Panc1 (cell line): ENCODE results near the gene A4GNT. TPM values are rescaled to one million over a fixed set of nuclear protein-coding genes. Genes with fewer than 3 reads are reported as not detected.
"Not testable (repeated sequence)": the region's sequence is repeated elsewhere in the genome, so short reads cannot be mapped to it uniquely, and the experiment has no call there.

Experiments used
- ATAC-seq: fragments of 200-7000 bp; cut with Tn5 transposase; 2 replicates; pipeline ENCODE4 v1.9.1; 2020; ENCODE audit warnings: mild to moderate bottlenecking, moderate library complexity
- BruUV-seq: library from RNA; stranded (reverse); fragments of 400-500 nt; replicated peaks from 2 replicates; lab custom pipeline; 2021; lab: Mats Ljungman, UMichigan
- CTCF ChIA-PET: fragments of 300-600 bp; sonication (Branson Sonifier 250); formaldehyde crosslinking; loops from one replicate; lab custom pipeline; 2022; ENCODE audit warnings: antibody characterized with exemption; lab: Charles Lee
- POLR2A ChIA-PET: fragments of 300-600 bp; sonication (Branson Sonifier 250); formaldehyde crosslinking; loops from one replicate; lab custom pipeline; 2022; ENCODE audit warnings: antibody characterized with exemption; lab: Charles Lee
- DNase-seq: peaks from one replicate; pipeline ENCODE4 v3.0.0-alpha.2; 2010; ENCODE audit warnings: low read depth, low spot score
- H3K27ac ChIP-seq: 2 replicates; pipeline ENCODE4 v1.5.1; 2011; ENCODE audit warnings: mild to moderate bottlenecking, low read length, inconsistent platforms
- H3K27me3 ChIP-seq: fragments of 200-500 bp; sonication (Bioruptor generic); 2 replicates; pipeline ENCODE4 v1.6.0; 2014; ENCODE audit warnings: low read length, inconsistent platforms; ENCODE audit not compliant: control insufficient read depth, insufficient read depth
- H3K36me3 ChIP-seq: fragments of 200-500 bp; sonication (Bioruptor generic); 2 replicates; pipeline ENCODE4 v1.5.1; 2014; ENCODE audit warnings: inconsistent platforms, mild to moderate bottlenecking, low read length, moderate library complexity; ENCODE audit not compliant: control insufficient read depth, insufficient read depth
- H3K4me1 ChIP-seq: 2 replicates; pipeline ENCODE4 v1.5.1; 2011; ENCODE audit warnings: inconsistent platforms, mild to moderate bottlenecking, low read length, moderate library complexity; ENCODE audit not compliant: control insufficient read depth, insufficient read depth
- H3K4me3 ChIP-seq, 2 experiments: 2 replicates each; pipeline ENCODE4 v1.5.1; 2011 to 2012; ENCODE audit warnings: low read depth in 2 of 2, low read length in 2 of 2, mild to moderate bottlenecking in 2 of 2, inconsistent platforms in 1 of 2, moderate library complexity in 1 of 2
- H3K9me3 ChIP-seq: fragments of 200-500 bp; sonication (Bioruptor generic); 2 replicates; pipeline ENCODE4 v1.5.1; 2014; ENCODE audit warnings: low read depth, mild to moderate bottlenecking, inconsistent platforms, low read length, moderate library complexity; ENCODE audit not compliant: control insufficient read depth, insufficient read depth
- CTCF ChIP-seq: fragments of 450-650 bp; IDR thresholded peaks from 2 replicates; pipeline ENCODE4 v1.5.1; 2017; ENCODE audit warnings: mild to moderate bottlenecking
- POLR2AphosphoS5 ChIP-seq: IDR thresholded peaks from 2 replicates; pipeline ENCODE4 v1.6.1; 2012; ENCODE audit warnings: mild to moderate bottlenecking, low read depth, low read length, moderate library complexity
- REST ChIP-seq, 2 experiments: IDR thresholded peaks; 2 replicates each; pipeline ENCODE4 v1.6.1; 2011 to 2012; ENCODE audit warnings: low read depth in 2 of 2, control low read depth in 1 of 2, low read length in 1 of 2, mild to moderate bottlenecking in 1 of 2, moderate library complexity in 1 of 2; ENCODE audit not compliant: insufficient read depth in 1 of 2
- SIN3A ChIP-seq: IDR thresholded peaks from 2 replicates; pipeline ENCODE4 v1.6.1; 2012; ENCODE audit warnings: low read depth, mild to moderate bottlenecking, low read length, moderate library complexity, borderline replicate concordance; ENCODE audit not compliant: insufficient read depth
- TCF7L2 ChIP-seq: IDR thresholded peaks from 2 replicates; pipeline ENCODE4 v1.6.1; 2011; ENCODE audit warnings: mild to moderate bottlenecking, low read depth, low read length, inconsistent platforms
- in situ Hi-C: cut with HindIII; loops from 2 replicates; pipeline ENCODE4 v1.10.0; 2016; ENCODE audit warnings: low sequenced_read_pairs, low pct_unique_long_range_greater_than_20kb
- intact Hi-C: fragments of 100-400 bp; cut with micrococcal nuclease; formaldehyde crosslinking; loops from one replicate; pipeline ENCODE4 v1.10.0; 2022; ENCODE audit not compliant: unreplicated experiment
- total RNA-seq: library from RNA; stranded (reverse); gene quantifications from one replicate; pipeline ENCODE4 v1.2.1, GENCODE V29; 2021; ENCODE audit not compliant: unreplicated experiment

A4GNT gene
- total RNA-seq, 1 experiment from 2014 or later, result not detected

GRCh38 chr3:138103466-138103865 lies 28.7 kb downstream of the A4GNT start:
- Histone ChIP-seq H3K27ac (no peak overlapping the region), H3K4me3 (no peak overlapping the region), H3K27me3 (no peaks in the 10 kb centered on the region), H3K9me3 (no peaks in the 10 kb centered on the region), H3K4me1 (no peaks in the 10 kb centered on the region), H3K36me3 (no peaks in the 10 kb centered on the region)
- ChIA-PET POLR2A (no interaction called here), CTCF (no interaction called here)
- BruUV-seq, result no TSS peak
- intact Hi-C loops, result no loop called here
- DNase-seq, result no peak
- TF ChIP-seq CTCF, result no peak
- TF ChIP-seq TCF7L2, result no peak
- TF ChIP-seq SIN3A, result no peak
- TF ChIP-seq POLR2AphosphoS5, result no peak
- TF ChIP-seq REST (IDR thresholded peaks at IDR 0.05; ENCODE audit: insufficient read depth in 1 of 2, low read depth in 2 of 2, low read length in 1 of 2), result no peak
- peak; percentile 27; the same call in 1 of the 2 replicates for ATAC-seq
- in situ Hi-C loops, result no loop called here

GRCh38 chr3:138101351-138101940 lies 30.7 kb downstream of the A4GNT start:
- in situ Hi-C loops, H3K4me3 ChIP-seq, intact Hi-C loops, H3K4me1 ChIP-seq, POLR2A ChIA-PET, BruUV-seq, ATAC-seq, H3K36me3 ChIP-seq, H3K9me3 ChIP-seq, DNase-seq, H3K27ac ChIP-seq, H3K27me3 ChIP-seq: not testable (repeated sequence)
- CTCF ChIA-PET, result interaction anchor here (0.6 to 0.7 kb wide), 2 partner anchors 21 to 26 kb away, joined by 3 to 6 read pairs; no protein-coding TSS in a partner anchor
- TF ChIP-seq CTCF, result peak; percentile 68
